HG02610 (cell line): Measurements from ENCODE around the gene MCRIP1.

Source experiments
- ATAC-seq: cut with Tn5 transposase; IDR thresholded peaks from one replicate; pipeline ENCODE4 v1.9.1; 2021; ENCODE audit warnings: mild to moderate bottlenecking, moderate library complexity; ENCODE audit not compliant: unreplicated experiment

MCRIP1 gene

GRCh38 chr17:81833160-81833920 is at the start of gene MCRIP1:
Gene MCRIP1 (minus strand): TSS chr17:81833291. CDS start chr17:81824506, 8,785 bp downstream.
- ATAC-seq, result peak; percentile 70

- no peak for ATAC-seq
Measured at GRCh38 chr17:81879121-81879520, 46.0 kb upstream of the MCRIP1 start.

- no peak for ATAC-seq
Measured at GRCh38 chr17:81878294-81878693, 45.2 kb upstream of the MCRIP1 start.

GRCh38 chr17:81877569-81877968 is 44.5 kb upstream of the MCRIP1 start:
- ATAC-seq, result no peak

DNA sequence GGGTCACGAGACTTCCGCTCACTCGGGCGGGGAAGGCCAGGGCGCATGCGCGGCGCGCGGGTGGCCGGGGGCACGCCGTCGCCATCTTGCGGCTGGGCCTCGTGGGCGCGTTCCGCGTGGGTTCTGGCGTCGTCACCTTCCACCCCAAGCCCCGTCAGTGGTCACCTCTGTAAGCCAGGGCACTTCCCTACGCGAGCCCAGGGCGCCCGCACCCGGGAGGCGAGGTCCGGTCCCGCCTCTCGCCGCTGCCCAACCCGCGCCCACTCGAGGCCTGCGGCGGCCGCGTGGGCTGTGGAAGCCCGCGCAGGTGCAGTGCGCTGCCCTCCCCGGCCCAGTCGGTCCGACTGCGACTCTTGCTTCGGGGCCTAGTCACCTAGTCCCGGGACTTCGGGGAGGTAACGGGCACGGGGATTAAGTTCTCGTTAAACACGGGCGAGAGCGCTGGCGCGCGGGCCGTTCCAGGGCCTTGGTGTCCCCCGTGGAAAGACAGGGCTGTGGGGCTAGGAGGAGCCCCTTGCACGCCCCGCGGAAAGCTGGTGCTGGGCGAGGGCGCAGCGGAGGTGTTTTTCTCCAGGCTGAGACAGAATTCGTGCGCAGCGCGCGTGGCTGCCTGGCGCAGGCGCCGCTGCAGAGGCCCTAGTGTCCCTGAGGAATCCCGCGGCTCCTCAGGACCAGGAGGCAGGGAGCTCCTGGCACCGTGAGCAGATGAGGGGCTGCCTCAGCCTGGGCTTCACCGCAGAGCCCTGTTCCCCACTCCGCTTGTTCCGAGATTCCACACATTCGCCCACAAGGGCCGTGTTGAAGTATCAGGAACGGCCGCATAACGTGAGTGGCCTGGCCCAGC is 38.5 kb upstream of the MCRIP1 start:
- peak; percentile 13 for ATAC-seq

DNA sequence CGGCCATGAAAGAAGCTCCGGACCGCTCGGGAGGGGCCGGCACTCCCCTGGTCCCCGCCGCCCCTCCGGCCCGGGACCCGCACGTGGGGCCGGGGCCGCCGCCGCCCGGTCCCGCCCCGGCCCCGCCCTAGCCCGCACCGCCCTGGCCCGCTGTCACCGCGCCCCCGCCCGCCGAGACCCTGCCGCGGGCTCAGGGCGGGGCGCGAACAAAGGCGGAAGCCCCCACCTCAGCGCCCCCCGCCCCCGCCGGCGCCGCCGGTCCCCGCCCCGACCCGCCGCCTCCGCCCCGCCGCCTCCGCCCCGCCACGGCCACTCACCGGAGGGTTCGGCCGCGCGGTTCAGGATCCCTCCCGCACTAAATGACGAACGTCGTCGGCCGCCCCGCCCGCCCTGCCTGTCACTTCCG is 37.9 kb upstream of the MCRIP1 start, which contains the start of gene ARHGDIA:
Gene ARHGDIA, minus strand, starts transcription at position 357 of the 406 bp plus-strand sequence. CDS start 1,407 bp downstream, outside the sequence.
- ATAC-seq, result peak; percentile 41

DNA sequence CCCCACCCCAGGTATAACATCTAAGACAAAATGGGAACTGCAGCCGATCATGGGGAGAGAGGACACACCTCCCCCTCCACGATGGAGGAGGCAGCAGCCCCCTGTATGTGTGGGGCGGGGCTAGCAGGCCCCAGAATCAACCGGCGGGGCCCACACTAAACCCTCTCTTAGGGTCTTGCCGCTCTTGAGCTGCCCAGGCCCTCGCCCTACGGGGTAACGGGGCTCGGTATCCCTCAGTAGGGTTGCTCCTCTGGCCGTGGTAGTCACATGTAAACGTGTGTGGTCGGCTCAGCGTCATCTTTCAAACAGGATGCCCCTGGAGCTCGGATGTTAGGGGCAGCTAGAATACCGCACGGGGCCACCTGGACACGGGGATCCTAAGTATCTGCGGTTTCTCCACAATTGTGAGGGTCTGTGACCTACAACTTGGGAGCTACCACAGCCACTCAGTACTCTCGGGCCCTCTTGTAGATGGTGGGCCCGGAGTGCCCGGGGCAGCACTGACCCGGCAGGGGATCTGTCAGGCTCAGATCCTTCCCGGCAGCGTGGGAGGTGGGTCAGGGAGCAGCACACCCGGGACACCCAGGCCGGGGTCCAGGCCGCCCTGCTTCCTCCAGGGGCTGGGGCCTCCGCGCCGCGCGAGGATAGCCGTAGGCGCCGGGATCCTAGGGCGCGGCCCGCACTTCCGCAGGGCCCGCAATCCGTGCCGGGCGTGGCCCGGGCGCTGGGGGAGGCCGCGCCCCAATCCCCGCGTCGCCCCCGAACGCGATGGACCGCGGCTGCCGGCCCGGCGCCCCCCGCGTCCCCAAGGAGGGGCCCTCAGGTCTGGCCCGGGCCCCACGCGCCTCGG is 37.3 kb upstream of the MCRIP1 start:
- ATAC-seq, result peak; percentile 16

DNA sequence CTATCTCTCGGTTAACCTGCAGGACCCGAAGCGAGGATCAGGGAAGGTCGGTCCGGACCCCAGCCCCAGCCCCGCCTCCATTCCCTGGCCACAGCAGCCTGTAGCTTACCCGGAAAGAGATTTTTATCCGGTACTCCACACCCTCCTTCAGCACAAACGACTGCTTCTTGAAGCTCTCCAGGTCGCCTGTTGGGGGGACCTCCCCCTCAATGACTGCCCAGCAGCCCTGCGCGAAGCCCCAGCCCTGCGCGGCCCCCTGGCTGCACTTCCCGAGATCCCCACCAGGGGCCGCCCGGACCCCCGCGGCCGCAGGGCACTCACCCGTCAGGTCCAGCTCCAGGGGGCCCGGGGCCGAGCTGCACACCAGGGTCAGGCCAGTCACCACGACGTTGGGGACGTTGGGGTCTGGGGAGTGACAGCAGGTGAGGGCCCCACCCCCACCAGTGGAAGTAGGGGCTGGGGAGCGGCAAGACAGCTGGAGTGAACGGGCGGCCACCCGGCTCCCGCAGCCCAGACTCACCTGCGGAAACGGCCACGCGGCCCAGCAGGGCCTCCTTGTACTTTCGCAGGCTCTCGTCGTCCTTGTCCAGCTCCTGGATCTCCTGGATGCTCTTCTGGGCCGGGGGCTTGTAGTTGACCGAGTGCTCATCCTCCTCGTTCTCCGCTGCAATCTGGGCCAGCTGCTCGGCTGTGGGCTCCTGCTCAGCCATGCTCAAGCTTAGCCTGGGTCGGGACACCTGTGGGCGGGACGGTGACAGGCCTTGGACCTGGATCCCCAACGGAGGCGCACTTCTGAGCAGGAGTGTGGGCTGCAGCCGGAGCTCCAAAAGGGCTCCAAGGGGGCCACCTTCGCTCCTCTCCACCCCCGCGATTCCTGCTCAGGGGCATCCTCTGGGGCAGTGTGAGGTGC is 36.4 kb upstream of the MCRIP1 start:
- ATAC-seq, result no peak

GRCh38 chr17:81868674-81869220 is 35.7 kb upstream of the MCRIP1 start:
- ATAC-seq, result no peak

- no peak for ATAC-seq
Measured at GRCh38 chr17:81867991-81868673, 35.0 kb upstream of the MCRIP1 start.

- no peak for ATAC-seq
Measured at GRCh38 chr17:81867170-81867990, 34.3 kb upstream of the MCRIP1 start.

DNA sequence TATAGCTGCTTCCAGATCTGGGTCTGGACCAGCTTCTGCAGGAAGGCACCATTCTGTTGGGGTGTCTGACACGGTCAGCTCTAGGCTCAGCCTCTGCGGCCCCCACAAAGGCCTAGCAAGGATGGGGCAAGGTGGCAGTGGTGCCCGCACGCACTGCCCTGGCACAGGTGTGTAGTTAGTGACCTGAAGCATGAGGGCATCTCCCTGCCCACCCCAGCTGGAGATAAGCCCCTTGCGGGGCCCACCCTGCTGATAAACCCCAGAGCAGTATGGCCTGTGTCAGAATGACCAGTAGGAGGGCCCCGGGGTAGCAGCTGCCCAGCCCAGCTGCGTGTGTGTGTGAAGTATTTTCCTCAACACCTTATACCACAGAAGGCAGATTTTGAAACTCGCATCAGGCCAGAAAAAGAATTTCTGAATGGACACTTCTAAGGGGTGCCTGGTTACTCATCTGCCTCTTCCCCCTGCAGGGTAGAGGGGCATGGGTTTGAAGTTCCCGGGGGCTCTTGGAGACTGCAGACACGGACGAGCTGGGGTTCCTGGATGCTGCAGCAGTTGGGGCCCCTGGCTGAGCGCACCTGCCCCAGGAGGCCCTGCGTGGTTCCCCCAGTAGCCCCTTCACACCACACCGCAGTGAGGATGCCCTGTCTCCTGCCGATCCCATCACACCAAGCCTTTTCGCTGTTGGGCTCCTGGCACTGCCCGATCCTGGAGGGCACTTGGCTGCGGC is 33.5 kb upstream of the MCRIP1 start:
- ATAC-seq, result no peak

- no peak for ATAC-seq
Measured at GRCh38 chr17:81865733-81866439, 32.8 kb upstream of the MCRIP1 start.

- ATAC-seq, result no peak
Measured at GRCh38 chr17:81865358-81865732, 32.3 kb upstream of the MCRIP1 start.

DNA sequence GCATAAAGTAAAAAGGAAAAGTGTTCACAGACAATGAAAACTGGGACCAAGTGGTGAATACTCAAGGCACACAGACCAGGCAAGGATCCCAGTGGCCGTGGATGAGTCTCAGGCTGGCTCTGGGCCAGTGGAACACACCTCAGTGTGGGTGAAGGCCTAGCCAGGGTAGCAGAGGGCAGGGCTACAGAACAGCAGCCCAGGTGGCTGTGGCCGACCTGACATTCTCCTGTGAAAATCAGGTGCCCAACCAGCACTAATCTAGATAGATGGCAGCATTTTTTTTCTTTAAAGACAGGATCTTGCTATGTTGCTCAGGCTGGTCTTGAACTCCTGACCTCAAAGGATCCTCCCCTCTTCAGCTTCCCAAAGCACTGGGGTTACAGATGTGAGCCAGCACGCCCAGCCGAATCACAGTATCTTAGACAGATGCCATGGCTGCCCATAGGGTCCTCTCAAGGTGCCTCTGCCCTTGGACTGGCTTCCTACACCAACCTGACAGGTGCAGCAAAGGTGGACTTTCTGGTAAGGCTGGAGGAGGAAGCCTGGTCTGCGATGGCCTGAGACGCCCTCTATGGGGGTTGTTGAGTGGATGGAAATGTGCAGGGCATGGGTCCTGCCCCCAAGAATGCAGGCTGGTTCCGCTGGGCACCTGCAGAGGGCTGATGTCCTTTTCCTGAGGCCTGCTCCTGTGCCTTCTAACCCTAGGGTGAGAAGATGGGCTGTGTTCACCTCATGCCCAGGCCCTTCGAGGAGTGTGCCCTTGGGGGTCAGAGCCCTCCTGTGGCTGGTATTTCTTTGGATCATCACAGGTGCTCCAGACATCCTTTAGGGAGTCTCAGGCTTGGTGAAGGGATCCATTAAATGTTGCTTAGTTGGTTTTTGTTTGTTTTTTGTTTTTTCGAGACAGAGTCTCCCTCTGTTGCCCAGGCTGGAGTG is 31.0 kb upstream of the MCRIP1 start:
- no peak for ATAC-seq

GRCh38 chr17:81863123-81863675 is 30.1 kb upstream of the MCRIP1 start:
- ATAC-seq, result no peak
